Hepatocyte (in vitro differentiated cells): Measurements from ENCODE around the gene RBMS1. TPM values are rescaled to one million over a fixed set of nuclear protein-coding genes. Genes with fewer than 3 reads are reported as not detected.

Experiments
- DNase-seq: peaks from one replicate; pipeline ENCODE4 v3.0.0-alpha.2; 2016; ENCODE audit warnings: low spot score
- H2AFZ ChIP-seq: fragments of 200-600 bp; sonication (generic); 2 replicates; pipeline ENCODE4 v1.6.0; 2016; ENCODE audit warnings: antibody characterized with exemption, mild to moderate bottlenecking
- H3K27ac ChIP-seq: fragments of 200-600 bp; sonication (generic); 2 replicates; pipeline ENCODE4 v1.5.1; 2016; ENCODE audit warnings: mild to moderate bottlenecking
- H3K27me3 ChIP-seq: fragments of 200-600 bp; sonication (generic); 2 replicates; pipeline ENCODE4 v1.6.1; 2016
- H3K36me3 ChIP-seq: fragments of 200-600 bp; sonication (generic); replicated peaks from 2 replicates; pipeline ENCODE4 v1.5.1; 2016; ENCODE audit warnings: low read depth; ENCODE audit not compliant: insufficient read depth
- H3K4me1 ChIP-seq: fragments of 200-600 bp; sonication (generic); 2 replicates; pipeline ENCODE4 v1.5.1; 2016; ENCODE audit warnings: mild to moderate bottlenecking, moderate library complexity; ENCODE audit not compliant: insufficient read depth
- H3K4me2 ChIP-seq: fragments of 200-600 bp; sonication (generic); 2 replicates; pipeline ENCODE4 v1.6.0; 2016
- H3K4me3 ChIP-seq: fragments of 200-600 bp; sonication (generic); 2 replicates; pipeline ENCODE4 v1.5.1; 2016; ENCODE audit warnings: mild to moderate bottlenecking
- H3K79me2 ChIP-seq: fragments of 200-600 bp; sonication (generic); 2 replicates; pipeline ENCODE4 v1.6.0; 2017; ENCODE audit warnings: mild to moderate bottlenecking
- H3K9me2 ChIP-seq: fragments of 200-600 bp; sonication (generic); replicated peaks from 2 replicates; pipeline ENCODE4 v1.6.0; 2017; ENCODE audit warnings: mild to moderate bottlenecking; ENCODE audit not compliant: insufficient read depth
- H3K9me3 ChIP-seq: fragments of 200-600 bp; sonication (generic); 2 replicates; pipeline ENCODE4 v1.5.1; 2016; ENCODE audit warnings: low read depth, mild to moderate bottlenecking
- H4K20me1 ChIP-seq: fragments of 200-600 bp; sonication (generic); 2 replicates; pipeline ENCODE4 v1.6.0; 2016; ENCODE audit warnings: mild to moderate bottlenecking; ENCODE audit not compliant: insufficient read depth, poor library complexity, severe bottlenecking
- CTCF ChIP-seq: fragments of 200-600 bp; sonication (generic); IDR thresholded peaks from 2 replicates; pipeline ENCODE4 v1.5.1; 2016; ENCODE audit warnings: antibody characterized with exemption, mild to moderate bottlenecking; ENCODE audit not compliant: poor library complexity
- EZH2 ChIP-seq: fragments of 200-600 bp; sonication (generic); IDR thresholded peaks from 2 replicates; pipeline ENCODE4 v1.6.1; 2016; ENCODE audit warnings: antibody characterized with exemption, mild to moderate bottlenecking, borderline replicate concordance
- EZH2phosphoT487 ChIP-seq: fragments of 200-600 bp; sonication (generic); IDR thresholded peaks from one replicate; pipeline ENCODE4 v1.6.1; 2018; ENCODE audit warnings: antibody characterized with exemption, mild to moderate bottlenecking, low read depth, moderate library complexity; ENCODE audit not compliant: unreplicated experiment, severe bottlenecking
- WGBS: methylation state at CpG from one replicate; pipeline ENCODE4 v1.1.6; 2016; ENCODE audit warnings: low lambda C conversion rate; ENCODE audit errors: missing lambda C conversion rate; 5-methylcytosine and 5-hydroxymethylcytosine counted together
- polyA plus RNA-seq: library from polyadenylated mRNA; unstranded; fragments of >200 nt; fragmentation: Nextera tagmentation; extraction: Ambion mirVana; gene quantifications from 2 replicates; pipeline ENCODE4 v1.2.1, GENCODE V29; 2016
- total RNA-seq: library from RNA; depleted of rRNA; stranded (reverse); fragments of >200 nt; gene quantifications from 2 replicates; pipeline ENCODE4 v1.2.3, GENCODE V29; 2014

The RBMS1 gene
- total and polyA plus RNA-seq, 2 experiments from 2014 or later, result 87.9 to 103 TPM

- no peak for TF ChIP-seq CTCF
- TF ChIP-seq EZH2phosphoT487, result no peak
- no peak for TF ChIP-seq EZH2
- H2AFZ ChIP-seq, result no peak overlapping the region
- H3K36me3 ChIP-seq, result no peaks in the 10 kb centered on the region
- no peak overlapping the region for H3K4me2 ChIP-seq
- no peaks in the 10 kb centered on the region for H3K9me2 ChIP-seq
- DNase-seq, result peak; percentile 45
- no peaks in the 10 kb centered on the region for H4K20me1 ChIP-seq
- 57% methylated on average over 4 of the region's 4 CpGs for WGBS
- H3K27ac ChIP-seq, result peak overlapping the region; percentile 46
- H3K79me2 ChIP-seq, result no peaks in the 10 kb centered on the region
- no peaks in the 10 kb centered on the region for H3K27me3 ChIP-seq
- no peak overlapping the region for H3K4me3 ChIP-seq
- H3K4me1 ChIP-seq, result peaks cover 17% of the 10 kb centered on the region
- H3K9me3 ChIP-seq, result no peaks in the 10 kb centered on the region
These were observed 252.1 kb downstream of the RBMS1 start for GRCh38 chr2:160241251-160242137.

- WGBS, result 69% methylated on average over 5 of the region's 5 CpGs
These were observed 254.2 kb downstream of the RBMS1 start for GRCh38 chr2:160239436-160239835.

GRCh38 chr2:160238392-160238791, 255.2 kb downstream of the RBMS1 start:
- no peak for DNase-seq

More at GRCh38 chr2:160239436-160239835, 254.2 kb downstream of the RBMS1 start:
- no peaks in the 10 kb centered on the region for H3K36me3 ChIP-seq
- H4K20me1 ChIP-seq, result no peaks in the 10 kb centered on the region
- no peak overlapping the region for H3K4me2 ChIP-seq
- H2AFZ ChIP-seq, result no peak overlapping the region
- no peak for DNase-seq
- no peak overlapping the region for H3K27ac ChIP-seq
- no peaks in the 10 kb centered on the region for H3K9me2 ChIP-seq
- peaks cover 17% of the 10 kb centered on the region for H3K4me1 ChIP-seq
- TF ChIP-seq EZH2phosphoT487 (no peak), EZH2 (no peak), CTCF (no peak)
- no peaks in the 10 kb centered on the region for H3K9me3 ChIP-seq
- H3K4me3 ChIP-seq, result no peak overlapping the region
- no peaks in the 10 kb centered on the region for H3K79me2 ChIP-seq
- no peaks in the 10 kb centered on the region for H3K27me3 ChIP-seq

More at GRCh38 chr2:160238392-160238791, 255.2 kb downstream of the RBMS1 start:
- Histone ChIP-seq H3K36me3 (no peaks in the 10 kb centered on the region), H3K27ac (no peak overlapping the region), H3K4me1 (peaks cover 17% of the 10 kb centered on the region), H3K79me2 (no peaks in the 10 kb centered on the region), H3K4me2 (no peak overlapping the region), H3K9me2 (no peaks in the 10 kb centered on the region), H3K27me3 (no peaks in the 10 kb centered on the region), H2AFZ (no peak overlapping the region), H4K20me1 (no peaks in the 10 kb centered on the region), H3K9me3 (no peaks in the 10 kb centered on the region), H3K4me3 (no peak overlapping the region)
- 97% methylated on average over 4 of the region's 4 CpGs for WGBS
- TF ChIP-seq EZH2, result no peak
- no peak for TF ChIP-seq EZH2phosphoT487
- TF ChIP-seq CTCF, result no peak
